Suppressor macrophage treated with lipopolysaccharide for 1 hour (primary cell): ENCODE results near the gene EPS8.

Experiments
- DNase-seq, 3 donors: peaks; one replicate each; pipeline ENCODE4 v3.0.0-alpha.2; 2020 to 2022

Gene EPS8

GRCh38 chr12:15714256-15714655, 74.9 kb downstream of the EPS8 start:
- no peak for DNase-seq

- no peak for DNase-seq
Observed at GRCh38 chr12:15712823-15713660, 76.1 kb downstream of the EPS8 start.

DNA sequence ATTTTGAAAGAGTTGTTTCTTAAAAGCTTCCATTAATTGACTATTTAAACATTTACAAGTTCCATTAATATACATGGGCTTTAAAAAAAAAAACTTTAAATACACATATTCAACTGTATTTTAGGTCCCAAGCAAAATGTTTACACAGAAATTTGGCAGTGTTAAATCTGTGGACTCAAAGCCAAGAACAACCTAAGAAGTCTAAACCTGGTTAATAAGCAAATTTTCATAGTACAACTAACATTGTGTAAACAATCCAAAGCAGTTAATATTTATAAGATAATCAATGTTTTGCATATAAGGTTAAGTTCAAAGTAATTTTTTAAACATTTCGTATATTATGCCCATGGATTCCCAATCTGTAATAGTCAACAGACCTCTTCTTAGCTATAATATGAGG, 77.0 kb downstream of the EPS8 start:
- no peak for DNase-seq

GRCh38 chr12:15710860-15711510, 78.2 kb downstream of the EPS8 start:
- DNase-seq: no peak

DNA sequence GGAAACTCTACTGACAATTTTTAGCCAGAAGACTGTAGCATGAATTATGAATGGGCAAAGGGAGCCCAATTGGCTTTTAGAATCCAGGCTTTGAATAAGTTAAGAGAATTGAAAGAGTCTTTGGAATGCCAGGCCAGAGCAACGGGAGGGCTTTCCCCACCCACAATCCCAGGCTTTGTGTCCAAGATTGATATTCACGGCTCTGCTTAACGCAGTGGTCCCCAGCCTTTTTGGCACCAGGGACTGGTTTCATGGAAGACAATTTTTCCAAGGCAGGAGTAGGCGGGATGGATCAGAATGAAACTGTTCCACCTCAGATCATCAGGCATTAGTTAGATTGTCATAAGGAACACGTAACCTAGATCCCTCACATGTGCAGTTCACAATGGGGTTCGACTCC, 79.6 kb downstream of the EPS8 start:
- no peak for DNase-seq

GRCh38 chr12:15708396-15709076, 80.7 kb downstream of the EPS8 start:
- peak in 1 of 3 donors; percentile 61 for DNase-seq

- no peak for DNase-seq
Observed at GRCh38 chr12:15707516-15708199, 81.5 kb downstream of the EPS8 start.

GRCh38 chr12:15706010-15706676, 83.0 kb downstream of the EPS8 start:
- no peak for DNase-seq

DNA sequence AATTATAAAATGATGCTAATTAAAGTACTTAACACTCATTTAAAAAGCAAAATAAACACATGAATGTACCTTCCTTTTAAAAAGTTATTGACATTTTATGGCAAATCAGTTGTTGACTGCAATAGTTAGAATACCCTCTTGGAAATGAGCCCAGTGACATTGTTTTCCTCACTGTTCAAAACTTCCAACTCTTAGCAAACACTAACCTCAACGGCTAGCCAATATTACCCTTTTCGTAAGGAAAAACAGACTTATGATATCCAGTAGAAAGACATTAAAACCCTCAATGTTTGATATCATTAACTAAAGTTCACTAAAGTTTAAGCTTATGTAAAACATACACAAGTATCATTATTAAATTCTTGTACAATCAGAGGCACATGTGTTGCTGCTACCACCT, 83.6 kb downstream of the EPS8 start:
- no peak for DNase-seq

GRCh38 chr12:15702276-15702675, 86.9 kb downstream of the EPS8 start:
- DNase-seq: no peak

GRCh38 chr12:15701631-15702156, 87.5 kb downstream of the EPS8 start:
- DNase-seq: peak in 2 of 3 donors; percentile 41 to 60

DNA sequence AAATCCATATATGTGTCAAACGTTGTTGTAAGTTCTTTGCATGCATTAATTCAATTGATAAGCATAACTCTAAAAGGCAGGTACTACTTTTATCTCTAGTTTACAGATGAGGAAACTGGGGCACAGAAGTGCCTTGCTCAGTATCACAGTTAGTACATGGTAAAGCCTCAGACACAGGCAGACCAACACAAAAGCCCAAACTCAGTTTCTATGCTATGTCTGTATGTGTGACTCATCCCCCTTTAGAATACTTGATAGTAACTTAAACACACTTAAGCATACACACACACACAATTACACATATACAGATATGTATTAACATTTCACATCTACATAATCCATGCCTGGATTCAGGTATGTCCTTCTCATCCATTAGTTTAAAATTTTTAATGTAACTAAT, 88.0 kb downstream of the EPS8 start:
- DNase-seq: peak; percentile 17 to 38 (median 35)

DNA sequence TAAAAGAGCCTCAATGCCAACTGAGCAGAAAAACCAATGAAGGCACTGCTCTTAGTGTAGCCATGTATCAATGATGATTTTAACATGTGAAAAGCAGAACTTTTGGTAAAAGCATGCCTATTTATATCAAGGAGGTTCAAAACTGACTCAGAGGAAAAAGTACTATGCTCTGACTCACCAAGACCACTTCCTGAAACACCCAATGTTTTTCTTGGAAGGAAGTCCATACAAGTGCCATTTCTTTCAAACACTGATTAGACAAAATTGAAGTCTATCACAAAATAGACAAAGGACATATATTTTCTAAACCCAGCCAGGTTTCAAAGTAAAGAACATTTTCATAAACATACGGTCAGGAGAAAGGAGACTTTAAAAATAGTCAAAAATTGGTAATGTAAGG, 88.6 kb downstream of the EPS8 start:
- peak; percentile 77 to 95 (median 94) for DNase-seq

DNA sequence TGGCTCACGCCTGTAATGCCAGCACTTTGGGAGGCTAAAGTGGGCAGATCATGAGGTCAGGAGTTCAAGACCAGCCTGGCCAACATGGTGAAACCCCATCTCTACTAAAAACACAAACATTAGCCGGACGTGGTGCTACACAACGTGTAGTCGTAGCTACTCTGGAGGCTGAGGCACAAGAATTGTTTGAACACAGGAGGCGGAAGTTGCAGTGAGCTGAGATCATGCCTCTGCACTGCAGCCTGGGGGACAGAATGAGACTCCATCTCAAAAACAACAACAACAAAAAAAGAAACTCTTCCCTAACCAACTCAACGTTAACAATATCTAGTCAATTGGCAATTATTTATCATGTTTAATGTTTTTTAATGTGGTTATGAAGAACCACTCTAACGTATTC, 89.3 kb downstream of the EPS8 start:
- no peak for DNase-seq

DNA sequence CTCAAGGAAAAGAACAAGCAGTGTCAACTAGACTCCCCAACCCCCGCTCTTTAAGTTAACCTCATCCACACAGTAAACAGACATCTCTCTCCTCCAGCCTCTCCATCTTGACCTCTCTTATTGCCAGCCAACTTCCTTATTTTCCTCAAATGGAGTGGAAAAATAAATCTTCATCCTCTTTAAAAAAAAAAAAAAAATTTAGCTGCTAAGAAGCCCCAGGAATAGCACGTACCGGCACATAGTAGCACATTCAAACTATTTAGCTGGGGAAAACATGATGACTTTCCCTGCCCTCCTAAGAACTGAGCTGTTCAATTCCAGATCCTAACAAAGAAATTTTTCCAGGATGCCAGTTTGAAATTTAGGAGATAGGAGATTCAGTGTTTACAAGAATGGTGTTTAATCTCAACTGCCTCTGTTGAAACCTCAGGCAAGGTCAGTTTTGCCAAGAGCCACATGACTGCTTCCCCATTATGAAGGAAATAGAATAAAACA, 90.8 kb downstream of the EPS8 start:
- peak in 1 of 3 donors; percentile 41 for DNase-seq

DNA sequence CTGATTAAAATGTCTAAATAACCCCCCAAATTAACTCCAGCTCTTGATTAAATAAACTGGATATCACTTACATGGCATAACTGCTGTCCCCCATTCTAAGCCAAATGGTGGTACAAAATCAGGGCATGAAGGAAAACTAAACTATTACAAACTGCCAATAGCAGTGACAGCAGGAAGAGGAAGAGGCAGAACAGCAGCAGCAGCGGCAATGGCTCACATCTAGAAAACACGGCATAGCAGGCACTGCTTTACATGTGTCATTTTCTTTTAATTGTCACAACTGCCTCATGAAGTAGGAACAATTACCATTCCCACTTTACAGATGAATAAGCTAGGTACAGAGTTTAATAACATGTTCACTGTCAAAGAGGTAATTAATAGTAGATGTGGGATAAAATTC, 92.0 kb downstream of the EPS8 start:
- peak; percentile 32 to 55 (median 46) for DNase-seq

DNA sequence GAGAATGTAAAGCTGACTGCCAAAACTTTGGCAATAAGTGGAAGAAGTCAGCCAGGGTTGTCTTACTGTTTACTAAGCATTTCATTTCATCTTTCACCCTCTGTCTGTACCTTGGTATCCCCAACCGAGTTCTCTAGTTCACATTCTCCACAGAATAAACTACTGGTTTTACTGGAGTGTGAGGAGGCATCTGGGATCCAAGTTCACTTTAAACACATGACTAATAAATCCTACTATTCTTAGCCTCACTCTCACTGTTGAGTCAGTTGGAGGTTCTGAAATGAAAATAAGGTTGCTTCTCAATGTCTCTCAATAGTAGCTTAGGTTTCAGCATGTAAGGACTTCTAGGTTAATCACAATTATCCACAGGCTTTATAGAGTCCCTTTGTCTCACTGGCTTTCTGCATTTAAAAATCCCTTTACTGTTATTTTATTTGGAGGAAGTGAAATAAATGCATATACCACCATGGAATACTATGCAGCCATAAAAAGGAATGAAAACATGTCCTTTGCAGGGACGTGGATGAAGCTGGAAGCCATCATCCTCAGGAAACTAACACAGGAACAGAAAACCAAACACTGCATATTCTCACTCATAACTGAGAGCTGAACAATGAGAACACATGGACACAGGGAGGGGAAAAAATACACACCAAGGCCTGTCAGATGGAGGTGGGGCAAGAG, 95.8 kb downstream of the EPS8 start:
- DNase-seq: no peak

DNA sequence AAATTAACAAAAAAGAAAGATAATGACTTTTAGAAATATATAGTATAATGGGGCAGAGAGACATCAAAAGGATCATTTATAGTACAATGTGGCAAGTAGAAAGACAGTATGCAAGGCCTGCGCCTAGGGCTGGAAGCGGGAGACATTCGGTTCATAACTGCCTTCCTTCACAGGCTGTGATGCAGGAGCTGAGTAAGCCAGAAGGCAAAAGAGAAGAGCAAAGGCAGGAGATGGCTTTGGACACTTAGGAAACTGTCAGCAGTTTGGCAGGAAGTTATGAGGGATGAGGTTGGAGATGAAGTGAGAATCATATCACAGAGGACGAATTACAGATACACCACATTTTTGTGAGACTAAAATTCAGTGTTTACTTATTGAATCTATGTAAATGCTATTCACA, 97.8 kb downstream of the EPS8 start:
- peak in 1 of 3 donors; percentile 36 for DNase-seq

DNA sequence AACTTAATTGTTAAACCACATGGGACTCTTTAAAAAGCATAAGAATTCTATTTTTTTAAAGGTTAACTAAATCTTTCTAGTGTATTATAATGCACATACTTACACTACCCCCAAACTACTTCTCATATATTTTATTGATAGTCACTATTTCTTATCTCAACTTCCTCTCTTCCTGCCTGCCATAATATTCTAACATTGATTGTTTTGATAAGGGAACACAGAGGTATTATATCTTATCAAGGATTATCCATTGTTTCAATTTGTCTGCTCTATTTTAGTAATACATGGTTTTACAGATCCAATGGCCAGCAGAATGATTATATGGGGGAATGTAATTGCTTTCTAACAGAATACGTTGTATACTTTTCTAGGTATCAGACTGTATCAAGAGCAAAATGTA, 98.9 kb downstream of the EPS8 start:
- no peak for DNase-seq

DNA sequence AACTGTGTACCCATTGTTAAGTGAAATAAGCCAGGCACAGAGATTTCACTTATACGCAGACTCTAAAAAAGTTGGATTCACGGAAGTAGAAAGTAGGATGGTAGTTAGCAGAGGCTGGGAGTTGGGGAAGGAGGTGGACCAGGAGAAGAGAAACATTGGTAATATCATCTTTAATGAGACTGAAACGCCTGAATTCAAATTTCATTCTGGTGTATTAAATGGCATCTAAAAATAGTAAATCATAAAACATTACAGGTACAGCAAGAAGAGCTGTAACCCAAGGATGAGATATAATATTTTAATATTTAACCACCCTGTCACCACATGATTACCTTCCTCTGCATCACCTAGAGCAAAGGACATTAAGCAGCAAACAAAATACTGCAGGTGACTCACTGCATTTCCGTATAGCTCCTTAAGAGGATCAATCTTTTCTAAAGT, 99.4 kb downstream of the EPS8 start:
- no peak for DNase-seq

DNA sequence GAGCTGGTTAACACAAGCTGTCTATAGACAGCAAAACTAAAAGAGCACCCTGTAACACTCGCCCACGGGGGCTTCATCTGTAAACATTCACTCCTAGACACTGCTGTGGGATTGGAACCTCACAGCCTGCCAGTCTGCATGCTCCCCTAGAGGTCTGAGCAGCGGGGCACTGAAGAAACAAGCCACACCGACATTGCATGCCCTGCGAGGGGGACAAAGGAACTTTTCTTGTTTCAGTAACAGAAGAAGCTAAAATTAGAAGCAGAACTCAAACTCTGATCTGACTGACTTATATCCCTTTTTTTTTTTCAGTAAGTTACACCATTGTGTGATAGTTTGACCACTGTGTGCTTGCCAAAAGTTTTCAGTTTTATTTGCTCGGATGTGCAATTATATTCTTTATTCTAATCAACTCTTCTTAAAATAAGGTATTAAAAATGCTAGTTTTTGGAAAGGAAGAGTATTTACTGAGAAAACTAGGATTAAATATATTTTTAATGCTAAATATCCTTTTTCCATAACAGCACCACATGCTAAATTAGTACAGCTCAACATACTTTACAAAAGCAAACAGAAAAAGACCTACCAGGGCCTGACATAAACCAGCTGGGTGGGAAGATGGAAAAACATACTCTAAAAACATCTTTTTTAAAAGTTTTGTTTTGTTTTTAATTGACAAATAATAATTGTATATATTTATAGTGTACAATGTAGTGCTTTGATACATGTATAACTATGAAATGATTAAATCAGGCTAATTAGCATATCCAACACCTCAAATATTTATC, 100.2 kb downstream of the EPS8 start:
- no peak for DNase-seq
